Psoas muscle (tissue), 8 donors: ENCODE data around the gene P2RX4. TPM values are rescaled to one million over a fixed set of nuclear protein-coding genes. Genes with fewer than 3 reads are reported as not detected.

Source experiments
- ATAC-seq, 4 donors: fragments of 200-7000 bp; cut with Tn5 transposase; one replicate each; pipeline ENCODE4 v1.9.1; 2020; ENCODE audit warnings: moderate library complexity in 3 of 4, mild to moderate bottlenecking in 2 of 4
- DNase-seq, 2 donors: peaks; one replicate each; pipeline ENCODE4 v3.0.0-alpha.2; 2020
- H3K27ac ChIP-seq: fragments of 200-600 bp; one replicate; pipeline ENCODE4 v1.8.0; 2022
- H3K27me3 ChIP-seq, 3 donors: fragments of 200-600 bp in 1 of 3; one replicate each; pipeline versions ENCODE4 v1.6.1 to v1.8.0; 2013 to 2022; ENCODE audit warnings: low read length in 2 of 3, mild to moderate bottlenecking in 2 of 3, moderate library complexity in 1 of 3; ENCODE audit not compliant: insufficient read depth in 3 of 3
- H3K36me3 ChIP-seq, 2 donors: fragments of 200-600 bp in 1 of 2; one replicate each; pipeline versions ENCODE4 v1.6.1 to v1.8.0; 2013 to 2022; ENCODE audit warnings: low read depth in 1 of 2, mild to moderate bottlenecking in 1 of 2, moderate library complexity in 1 of 2; ENCODE audit not compliant: insufficient read depth in 1 of 2
- H3K4me1 ChIP-seq: fragments of 200-600 bp; one replicate; pipeline ENCODE4 v1.8.0; 2022
- H3K4me3 ChIP-seq: fragments of 200-600 bp; one replicate; pipeline ENCODE4 v1.8.0; 2022; ENCODE audit warnings: mild to moderate bottlenecking
- H3K9me3 ChIP-seq: fragments of 200-600 bp; one replicate; pipeline ENCODE4 v1.8.0; 2022
- CTCF ChIP-seq: fragments of 200-600 bp; IDR thresholded peaks from one replicate; pipeline ENCODE4 v1.8.0; 2022; ENCODE audit warnings: antibody characterized with exemption
- WGBS, 3 donors: extraction: QIAGEN DNeasy Blood & Tissue Kit; methylation state at CpG; one replicate each; pipeline versions ENCODE4 v1.1.6 to v1.1.7; 2013; 5-methylcytosine and 5-hydroxymethylcytosine counted together
- intact Hi-C, 2 donors: fragments of 100-400 bp; cut with DNase I; formaldehyde crosslinking; loops; one replicate each; pipeline versions ENCODE4 v1.11.0 to v1.14.2; 2022
- polyA plus RNA-seq, 3 donors: library from polyadenylated mRNA; stranded (reverse); fragments of 200-250 nt; gene quantifications; one replicate each; pipeline ENCODE4 v1.2.3, GENCODE V29; 2013
- total RNA-seq, 4 donors: library from RNA; stranded (reverse); fragmentation: NEBNext Ultra II Directional in 2 of 4; extraction: Animal tissue kit (Norgen Biotek cat#: 25700) in 2 of 4; gene quantifications; one replicate each; pipeline versions ENCODE4 v1.2.1 to v1.2.4, GENCODE V29; 2021 to 2023
- donor health status: healthy with polysubstance abuse.
- donor health status: DM: no; HTN: no; CAD: no; lungs with moderate emphysema.
- donor health status: Bipolar disorder and iron deficiency.
- donor health status: healthy.
- donor health status: DM: yes; HTN: yes; CAD: no.
- donor health status: DM: no; HTN: no; CAD: no.
- donor health status: DM: no; HTN: no; CAD: no.
- donor health status: DM: yes; HTN: yes; CAD: no.

The P2RX4 gene
- total and polyA plus RNA-seq, 7 donors, result 1.1 to 3.4 (median 1.7) TPM

- no peak for DNase-seq
- WGBS, 3 donors, result 84 to 87% (median 87%) methylated on average over 6 of the region's 6 CpGs
- no peak for TF ChIP-seq CTCF
- Histone ChIP-seq H3K27ac (no peak overlapping the region), H3K36me3 (no peaks in the 10 kb centered on the region), H3K27me3 (no peaks in the 10 kb centered on the region), H3K4me3 (no peak overlapping the region), H3K9me3 (no peaks in the 10 kb centered on the region), H3K4me1 (no peaks in the 10 kb centered on the region)
- no peak for ATAC-seq
- intact Hi-C loops, result no loop called here
These were observed 37.8 kb upstream of the P2RX4 start for GRCh38 chr12:121172145-121172544.

- 80 to 85% (median 85%) methylated on average over 16 of the region's 16 CpGs for WGBS, 3 donors
- H3K36me3 ChIP-seq, result no peaks in the 10 kb centered on the region
- no peak overlapping the region for H3K4me3 ChIP-seq
- ATAC-seq (no peak), DNase-seq (peak in 1 of 2 donors; percentile 35)
- no peaks in the 10 kb centered on the region for H3K9me3 ChIP-seq
- no peaks in the 10 kb centered on the region for H3K4me1 ChIP-seq
- H3K27me3 ChIP-seq, result no peaks in the 10 kb centered on the region
- intact Hi-C loops, result no loop called here
- TF ChIP-seq CTCF, result no peak
- H3K27ac ChIP-seq, result no peak overlapping the region
These were observed 34.4 kb upstream of the P2RX4 start for GRCh38 chr12:121175383-121176119.

- intact Hi-C loops, result no loop called here
- no peak overlapping the region for H3K27ac ChIP-seq
- H3K27me3 ChIP-seq, result no peaks in the 10 kb centered on the region
- no peak overlapping the region for H3K4me3 ChIP-seq
- no peaks in the 10 kb centered on the region for H3K36me3 ChIP-seq
- ATAC-seq (no peak), DNase-seq (no peak)
- WGBS, 3 donors, result 87 to 91% (median 88%) methylated on average over 19 of the region's 19 CpGs
- TF ChIP-seq CTCF, result no peak
- no peaks in the 10 kb centered on the region for H3K9me3 ChIP-seq
- H3K4me1 ChIP-seq, result no peaks in the 10 kb centered on the region
These were observed 33.0 kb upstream of the P2RX4 start for GRCh38 chr12:121176826-121177529.

- DNase-seq (no peak), ATAC-seq (no peak)
- H3K9me3 ChIP-seq, result no peaks in the 10 kb centered on the region
- H3K27ac ChIP-seq, result no peak overlapping the region
- H3K4me3 ChIP-seq, result no peak overlapping the region
- H3K27me3 ChIP-seq, result no peaks in the 10 kb centered on the region
- TF ChIP-seq CTCF, result no peak
- WGBS, 3 donors, result 72 to 81% (median 77%) methylated on average over 3 of the region's 3 CpGs
- H3K36me3 ChIP-seq, result no peaks in the 10 kb centered on the region
- intact Hi-C loops, result no loop called here
- no peaks in the 10 kb centered on the region for H3K4me1 ChIP-seq
These were observed 28.7 kb upstream of the P2RX4 start for GRCh38 chr12:121181181-121181580.
